ENCODE measurements around the gene GALNT4. TPM values are rescaled to one million over a fixed set of nuclear protein-coding genes. Genes with fewer than 3 reads are reported as not detected.
A peak's percentile ranks its signal among the peaks of the same experiment; 100 is the strongest.

Gene GALNT4
- total and polyA plus RNA-seq, 10 of the 15 experiments (the other 5 are each of a cell fraction or from before 2014, with no cell fraction given), result 0.90 to 2.9 (median 1.8) TPM

- CTCF ChIA-PET, result interaction anchor here (0.6 to 2.0 kb wide), 7 partner anchors 12 to 563 kb away, joined by 3 to 6 read pairs (median 5); partner anchors contain the start of gene GALNT4
- in situ Hi-C loops (cut with MboI), result loop anchor here (5.0 to 10.0 kb wide), 2 partner anchors 563 to 715 kb away; no protein-coding TSS in a partner anchor
- FAIRE-seq (peak; percentile 74), ATAC-seq (peak; percentile 65), DNase-seq (ENCODE audit: low read depth, low spot score) (no peak)
- TF ChIP-seq SUZ12 (IDR thresholded peaks at IDR 0.05; ENCODE audit: unreplicated experiment), result no peak
- no peak for TF ChIP-seq ZNF274 (IDR thresholded peaks at IDR 0.05; ENCODE audit: insufficient read depth, insufficient read length)
- TF ChIP-seq ATF7 (IDR thresholded peaks at IDR 0.05; ENCODE audit: low read depth), result 0 out of 2 replicates have a peak, but pooled peaks have one; percentile 52
- TF ChIP-seq MAX (IDR thresholded peaks at IDR 0.05; ENCODE audit: low read depth, low read length), result no peak
- TF ChIP-seq SIN3A (IDR thresholded peaks at IDR 0.05; ENCODE audit: low read depth, low read length), result no peak
- TF ChIP-seq EP300 (IDR thresholded peaks at IDR 0.05; ENCODE audit: borderline replicate concordance in 1 of 2, control insufficient read depth in 1 of 2, low read depth in 2 of 2, low read length in 2 of 2), result no peak
- no peak for TF ChIP-seq REST (IDR thresholded peaks at IDR 0.05; ENCODE audit: low read depth, low read length)
- TF ChIP-seq KDM1A (IDR thresholded peaks at IDR 0.05; ENCODE audit: borderline replicate concordance), result no peak
- peak; percentile 22; the same call in 1 of the 2 replicates for TF ChIP-seq RUNX3 (IDR thresholded peaks at IDR 0.05; ENCODE audit: low read length)
- TF ChIP-seq NR2F1 (conservative IDR thresholded peaks at IDR 0.05), result peak; percentile 72; the same call in 1 of the 2 replicates
- no peak for TF ChIP-seq NFYA (IDR thresholded peaks at IDR 0.05; ENCODE audit: borderline replicate concordance, low read depth, low read length)
- Histone ChIP-seq H3K79me2 (ENCODE audit: control insufficient read depth, insufficient read depth, low read length) (no peaks in the 10 kb centered on the region), H4K20me1 (ENCODE audit: control insufficient read depth, insufficient read depth) (no peaks in the 10 kb centered on the region), H3K27me3 (replicated peaks in 1 of 2; ENCODE audit: control insufficient read depth in 2 of 2, insufficient read depth in 2 of 2, low read length in 1 of 2) (no peaks in the 10 kb centered on the region), H3K9me3 (replicated peaks; ENCODE audit: control insufficient read depth, insufficient read depth, low read length) (no peaks in the 10 kb centered on the region), H3K27ac (ENCODE audit: control insufficient read depth, insufficient read depth) (no peak overlapping the region), H3K36me3 (ENCODE audit: control insufficient read depth in 2 of 2, insufficient read depth in 2 of 2, low read length in 1 of 2) (no peaks in the 10 kb centered on the region), H3K4me3 (no peak overlapping the region), H3K4me2 (ENCODE audit: control insufficient read depth, insufficient read depth) (no peak overlapping the region), H2AFZ (ENCODE audit: control insufficient read depth, low read depth, low read length) (no peak overlapping the region), H3K4me1 (ENCODE audit: control insufficient read depth, insufficient read depth, low read length) (peaks cover 1% of the 10 kb centered on the region; the same call in 1 of the 2 replicates), H3K9ac (ENCODE audit: control insufficient read depth, insufficient read depth, low read length) (no peak overlapping the region)
- SMC1A ChIA-PET (ENCODE audit: uncharacterized antibody, unreplicated experiment), result interaction anchor here (0.7 to 8.1 kb wide), 10 partner anchors 10 to 566 kb away, joined by 3 to 93 read pairs (median 4); no protein-coding TSS in a partner anchor
- POLR2A ChIA-PET, result no interaction called here
- RAD21 ChIA-PET (ENCODE audit: unreplicated experiment), result interaction anchor here (1.1 to 1.7 kb wide), 4 partner anchors 72 to 563 kb away, joined by 3 to 6 read pairs (median 6); no protein-coding TSS in a partner anchor
- BruUV-seq (replicated peaks), result no TSS peak
- intact Hi-C loops (cut with micrococcal nuclease; ENCODE audit: unreplicated experiment), result loop anchor here (5.0 to 10.0 kb wide), 5 partner anchors 168 to 1415 kb away; partner anchors contain the start of genes ATP2B1 and CCER1
- 46% methylated on average over 5 of the region's 5 CpGs for WGBS (ENCODE audit: insufficient coverage, insufficient replicate concordance, low lambda C conversion rate, missing lambda C conversion rate)
Measured at GRCh38 chr12:89539426-89540223, 15.0 kb upstream of the GALNT4 start.
